Hematopoietic multipotent progenitor cell treated with erythropoietin and hydrocortisone succinate and interleukin-3 and kit ligand, for 4 days (in vitro differentiated cells): ENCODE results near the gene PAQR8.
A peak's percentile ranks its signal among the peaks of the same experiment; 100 is the strongest.
"Not testable (repeated sequence)": the region's sequence is repeated elsewhere in the genome, so short reads cannot be mapped to it uniquely, and the experiment has no call there.

ENCODE experiments used
- DNase-seq: peaks from one replicate; pipeline ENCODE4 v3.0.0-alpha.2; 2015

The PAQR8 gene

DNA sequence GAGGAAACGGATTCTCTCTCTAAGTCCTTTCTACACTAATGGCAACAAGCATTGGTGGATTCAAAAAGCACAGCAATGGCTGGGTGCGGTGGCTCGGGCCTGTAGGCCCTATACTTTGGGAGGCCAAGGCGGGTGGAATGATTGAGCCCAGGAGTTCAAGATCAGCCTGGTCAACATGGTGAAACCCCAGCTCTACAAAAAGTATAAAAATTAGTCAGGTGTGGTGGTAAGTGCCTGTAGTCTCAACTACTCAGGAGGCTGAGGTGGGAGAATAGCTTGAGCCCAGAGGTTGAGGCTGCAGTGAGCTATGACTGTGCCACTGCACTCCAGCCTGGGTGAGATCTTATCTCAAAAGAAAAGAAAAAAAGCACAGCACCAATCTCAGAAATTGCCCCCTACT lies 19.3 kb downstream of the PAQR8 start:
- DNase-seq = no peak

DNA sequence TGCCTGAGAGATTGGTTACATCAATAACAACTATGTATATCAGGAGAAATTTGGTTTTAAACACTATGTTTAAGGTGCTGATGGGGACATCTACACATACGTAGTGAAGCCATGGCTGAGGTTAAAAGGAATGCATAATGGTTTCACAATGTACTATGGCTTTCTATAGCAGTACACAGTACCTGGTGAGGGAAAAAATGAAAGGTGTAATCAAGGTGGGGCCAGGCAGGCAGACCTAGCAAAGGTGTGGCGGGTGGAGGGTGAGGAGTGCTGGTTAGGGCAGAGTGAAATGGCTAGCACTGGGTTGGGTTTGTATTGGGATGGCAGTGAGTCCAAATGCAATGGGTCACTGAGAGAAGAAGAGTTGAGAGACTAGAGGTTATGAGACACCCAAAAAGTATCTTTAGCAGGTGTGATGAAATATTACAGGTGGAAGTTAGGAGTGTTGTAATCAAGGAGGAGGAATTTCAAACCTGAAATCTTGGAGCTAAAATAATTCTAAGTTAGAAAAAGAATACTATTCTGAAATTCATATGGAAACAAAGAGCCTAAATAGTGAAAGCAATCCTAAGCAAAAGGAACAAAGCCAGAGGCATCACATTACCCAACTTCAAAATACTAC lies 22.3 kb downstream of the PAQR8 start:
- no peak for DNase-seq

DNA sequence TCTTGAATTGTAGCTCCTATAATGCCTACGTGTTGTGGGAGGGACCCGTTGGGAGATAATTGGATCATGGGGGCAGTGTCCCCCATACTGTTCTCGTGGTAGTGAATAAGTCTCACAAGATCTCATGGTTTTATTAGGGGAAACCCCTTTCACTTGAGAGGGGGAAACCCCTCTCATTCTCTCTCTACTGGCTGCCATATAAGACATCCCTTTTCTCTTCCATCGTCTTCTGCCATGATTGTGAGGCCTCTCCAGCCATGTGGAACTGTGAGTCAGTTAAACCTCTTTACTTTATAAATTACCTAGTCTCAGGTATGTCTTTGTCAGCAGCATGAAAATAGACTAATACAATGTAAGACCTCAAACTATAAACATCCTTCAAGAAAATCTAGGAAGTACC lies 23.1 kb downstream of the PAQR8 start:
- no peak for DNase-seq

DNA sequence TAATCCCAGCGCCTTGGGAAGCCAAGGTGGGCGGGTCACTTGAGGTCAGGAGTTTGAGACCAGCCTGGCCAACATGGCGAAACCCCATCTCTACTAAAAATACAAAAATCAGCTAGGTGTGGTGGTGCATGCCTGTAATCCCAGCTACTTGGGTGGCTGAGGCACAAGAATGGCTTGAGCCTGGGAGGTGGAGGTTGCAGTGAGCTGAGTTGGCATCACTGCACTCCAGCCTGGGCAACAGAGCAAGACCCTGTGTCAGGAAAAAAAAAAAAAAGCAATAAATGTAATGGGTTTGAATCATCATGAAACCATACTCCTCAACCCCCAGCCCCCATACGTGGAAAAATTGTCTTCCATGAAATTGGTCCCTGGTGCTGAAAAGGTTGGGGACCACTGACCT lies 26.2 kb downstream of the PAQR8 start:
- DNase-seq = not testable (repeated sequence)

DNA sequence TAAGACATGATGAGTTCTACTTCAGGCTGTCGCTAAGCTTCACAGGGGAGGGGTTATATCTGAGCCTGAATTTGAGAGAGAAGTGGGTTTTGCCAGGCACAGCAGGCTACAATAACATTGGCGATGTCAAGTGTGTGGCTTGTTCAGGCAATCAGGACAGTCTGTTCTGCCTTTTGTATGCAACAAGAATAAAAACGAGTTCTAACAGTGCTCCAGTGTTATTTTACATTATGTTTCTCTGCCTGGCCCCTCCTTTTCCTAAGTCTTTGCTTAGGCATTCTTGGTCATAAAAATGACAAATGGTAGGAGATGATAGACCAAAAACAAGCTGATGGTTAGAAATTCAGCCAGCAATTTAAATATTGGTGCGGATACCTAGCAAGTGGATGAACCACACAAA lies 26.8 kb downstream of the PAQR8 start:
- no peak for DNase-seq

DNA sequence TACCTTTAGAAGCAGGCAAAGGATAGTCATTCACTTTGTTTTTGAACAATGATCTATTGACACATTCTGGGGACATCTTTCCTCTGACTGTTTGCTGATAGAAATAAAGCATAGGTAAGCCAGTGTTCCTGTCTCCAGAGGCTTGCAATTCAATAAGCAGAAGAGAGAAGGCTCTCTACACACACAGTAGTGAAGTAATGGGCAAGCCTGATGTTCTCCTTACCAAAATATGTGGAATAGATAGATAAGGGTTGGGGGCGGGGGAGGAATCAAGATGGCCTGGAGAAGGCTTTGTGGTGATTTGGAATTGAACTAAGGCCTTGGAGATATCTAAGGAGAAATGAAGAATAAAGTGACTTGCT lies 27.3 kb downstream of the PAQR8 start:
- DNase-seq = no peak

DNA sequence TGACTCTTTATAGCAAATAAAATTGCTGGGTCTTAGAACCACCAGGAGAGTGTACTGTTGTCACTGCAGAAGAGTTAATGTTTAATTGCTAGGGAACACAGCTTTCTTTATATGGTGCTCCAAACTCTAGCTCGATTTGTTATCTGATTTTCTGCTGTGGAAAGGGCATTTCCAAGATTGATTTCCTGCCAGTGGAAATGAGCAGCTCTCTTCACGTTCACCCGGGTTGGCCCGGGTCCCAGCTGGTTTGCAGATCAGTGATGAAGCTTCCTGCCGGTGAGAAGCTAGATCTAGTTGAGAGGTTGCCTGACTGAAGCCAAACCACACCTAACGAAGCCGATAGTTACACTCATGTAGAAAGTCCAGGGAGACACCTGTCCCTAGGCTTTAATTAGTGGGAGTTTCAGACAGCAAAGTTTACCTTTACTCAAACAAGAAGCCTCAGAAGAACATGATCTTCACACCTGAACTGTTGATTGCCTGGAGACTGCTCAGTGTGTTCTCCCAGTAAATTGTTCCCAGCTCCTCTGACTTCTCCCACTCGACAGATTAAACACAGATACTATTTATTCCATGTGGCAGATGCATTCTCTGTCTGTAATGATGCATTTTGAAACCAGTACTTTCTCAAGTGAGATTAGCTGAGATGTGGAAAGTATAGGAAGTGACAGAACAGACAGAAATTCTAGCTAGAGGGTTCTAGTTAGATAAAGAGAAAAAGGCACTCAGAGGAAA lies 27.8 kb downstream of the PAQR8 start:
- DNase-seq = peak; percentile 76

DNA sequence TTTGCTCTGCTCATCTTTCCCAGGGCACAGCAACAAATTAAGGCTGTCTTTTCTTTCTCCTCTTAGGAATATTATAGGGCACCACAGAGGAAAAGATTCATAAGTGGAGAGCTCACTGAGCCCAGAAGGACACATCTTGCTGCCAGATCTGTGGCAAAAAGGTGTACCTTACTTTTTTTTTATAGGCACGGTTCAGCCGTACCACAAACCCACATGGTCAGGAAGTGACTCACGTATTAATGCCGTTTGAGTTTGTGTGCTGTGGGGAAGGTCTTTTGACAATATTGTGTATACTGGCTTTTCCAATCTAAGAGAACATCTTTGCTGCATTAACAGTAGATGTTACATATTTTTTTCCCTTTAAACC lies 28.4 kb downstream of the PAQR8 start:
- DNase-seq = peak; percentile 89

DNA sequence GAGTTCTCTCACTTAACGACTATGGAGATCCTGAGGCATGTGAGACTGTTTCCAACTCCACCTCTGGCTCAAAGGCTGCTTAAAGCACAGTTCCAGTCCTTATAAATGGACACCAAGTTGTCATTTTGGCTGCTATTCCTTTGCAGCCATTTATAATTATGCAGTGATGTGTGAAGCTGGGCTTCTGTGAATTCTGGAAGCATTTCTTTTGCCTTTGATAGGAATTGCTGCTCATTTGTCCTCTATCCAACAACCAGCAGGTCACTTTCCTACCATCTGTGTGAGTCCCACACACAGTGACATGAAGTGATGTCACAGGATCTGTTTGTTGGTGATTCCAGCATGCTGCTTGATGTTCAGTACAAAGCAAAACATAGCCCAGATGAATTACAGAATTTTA lies 29.6 kb downstream of the PAQR8 start:
- DNase-seq = no peak

DNA sequence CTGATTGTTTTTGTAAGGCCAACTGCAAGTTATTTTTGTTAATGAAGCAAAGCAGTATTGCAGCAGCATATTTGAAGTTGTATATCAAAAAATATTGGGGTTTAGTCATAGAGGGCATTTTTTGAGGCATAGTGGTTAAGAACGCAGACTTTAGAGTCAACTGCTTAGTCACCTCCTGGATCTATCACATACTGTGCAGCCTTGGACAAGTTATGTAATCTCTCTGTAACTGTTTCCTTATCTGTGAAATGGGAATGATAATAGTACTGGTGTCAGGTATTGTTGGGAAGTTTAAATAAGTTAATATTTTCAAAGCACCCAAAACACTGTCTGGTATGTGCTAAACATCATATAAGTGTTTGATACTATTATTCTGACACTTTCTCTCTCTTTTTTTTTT lies 31.0 kb downstream of the PAQR8 start:
- DNase-seq = peak; percentile 56

DNA sequence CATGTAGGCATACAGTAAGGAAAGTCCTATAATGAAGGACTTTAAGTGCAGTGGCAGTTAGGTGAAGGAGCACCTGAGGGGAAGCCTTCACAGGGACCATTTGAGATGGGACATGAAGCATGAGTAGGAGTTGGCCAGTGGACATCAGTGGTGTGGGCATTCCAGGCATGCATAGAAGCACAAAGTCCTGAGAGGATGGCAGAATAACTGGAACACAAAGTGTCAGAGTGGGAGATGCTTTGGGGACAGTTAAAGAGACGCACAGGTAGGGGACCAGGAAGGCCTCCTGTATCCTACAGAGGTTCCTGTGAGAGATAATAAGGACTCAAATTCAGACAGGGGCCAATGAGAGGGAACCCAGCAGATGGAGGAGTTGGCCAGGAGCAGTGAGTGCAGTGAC lies 31.8 kb downstream of the PAQR8 start:
- DNase-seq = no peak

DNA sequence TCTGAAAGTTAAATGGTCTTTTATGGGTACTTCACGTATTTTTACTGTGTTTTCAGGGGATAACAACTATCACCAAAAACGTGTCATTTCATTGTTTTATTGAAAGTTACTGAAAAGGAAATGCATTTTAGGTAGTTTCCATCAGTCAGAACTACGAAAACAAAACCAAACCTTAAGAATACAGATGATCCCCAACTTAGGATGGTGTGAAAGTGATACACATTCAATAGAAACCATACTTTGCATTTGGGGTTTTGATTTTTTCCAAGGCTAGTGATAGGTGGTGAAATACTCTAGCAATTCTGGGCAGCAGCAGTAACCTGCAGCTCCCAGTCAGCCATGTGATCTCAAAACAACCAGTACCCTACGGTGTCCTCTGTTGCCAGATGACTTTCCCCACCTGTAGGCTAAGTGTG lies 32.3 kb downstream of the PAQR8 start:
- DNase-seq = no peak

DNA sequence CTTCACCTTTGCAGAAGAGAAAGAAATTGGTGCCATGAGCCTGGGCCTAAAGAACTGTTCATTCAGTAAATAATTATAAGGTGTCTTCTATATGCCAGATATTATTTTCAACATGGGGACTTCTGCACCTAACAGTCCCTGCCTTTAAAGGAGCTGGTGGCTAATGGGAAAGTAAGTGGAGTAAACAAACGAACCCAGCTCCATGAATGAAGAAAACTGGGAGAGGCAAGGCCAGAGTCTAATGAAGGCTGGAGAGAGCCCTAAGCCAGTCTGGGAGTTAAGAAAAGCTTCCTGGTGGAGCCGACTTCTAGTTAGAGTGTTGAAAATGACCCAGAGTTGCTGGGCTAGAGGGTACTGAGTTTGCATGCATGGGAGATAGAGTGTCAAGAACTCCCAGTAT lies 34.0 kb downstream of the PAQR8 start:
- DNase-seq = no peak

DNA sequence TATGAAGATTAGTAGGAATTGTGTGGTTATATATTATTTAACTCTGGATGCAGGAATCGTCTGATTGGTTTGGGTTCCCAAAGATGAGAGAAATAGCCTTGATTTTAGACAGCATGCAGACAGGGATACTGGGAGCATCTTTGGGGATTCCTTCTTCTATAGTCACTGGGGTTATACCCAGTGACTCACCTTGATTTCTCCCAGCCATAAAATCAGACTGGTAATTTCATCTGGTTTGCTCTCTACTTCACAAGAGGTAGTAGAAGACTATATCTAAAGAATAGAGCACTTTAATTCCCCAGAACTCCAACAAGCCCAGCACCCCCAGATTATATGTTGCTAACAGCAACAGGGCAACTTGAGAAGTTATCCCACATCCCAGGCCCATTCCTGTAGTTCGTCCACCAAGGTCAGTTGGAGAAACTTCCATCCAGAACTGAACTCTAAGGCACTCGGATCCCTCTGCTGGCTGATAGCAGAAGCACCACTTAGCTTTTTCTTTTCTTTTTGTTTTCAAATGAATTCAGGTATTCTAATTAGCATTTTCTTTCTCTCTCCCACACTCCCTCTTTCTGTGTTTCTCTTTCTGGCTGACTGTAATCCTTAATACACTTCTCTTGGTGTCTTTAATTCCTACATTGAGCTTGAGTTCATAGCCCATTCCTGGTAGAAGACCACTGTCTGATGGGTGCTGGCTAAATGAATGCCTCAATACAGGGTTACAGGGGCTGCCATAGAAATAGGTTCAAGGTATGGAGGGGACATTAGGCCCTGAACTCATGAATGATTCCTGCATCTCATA lies 37.8 kb downstream of the PAQR8 start:
- peak; percentile 77 for DNase-seq

DNA sequence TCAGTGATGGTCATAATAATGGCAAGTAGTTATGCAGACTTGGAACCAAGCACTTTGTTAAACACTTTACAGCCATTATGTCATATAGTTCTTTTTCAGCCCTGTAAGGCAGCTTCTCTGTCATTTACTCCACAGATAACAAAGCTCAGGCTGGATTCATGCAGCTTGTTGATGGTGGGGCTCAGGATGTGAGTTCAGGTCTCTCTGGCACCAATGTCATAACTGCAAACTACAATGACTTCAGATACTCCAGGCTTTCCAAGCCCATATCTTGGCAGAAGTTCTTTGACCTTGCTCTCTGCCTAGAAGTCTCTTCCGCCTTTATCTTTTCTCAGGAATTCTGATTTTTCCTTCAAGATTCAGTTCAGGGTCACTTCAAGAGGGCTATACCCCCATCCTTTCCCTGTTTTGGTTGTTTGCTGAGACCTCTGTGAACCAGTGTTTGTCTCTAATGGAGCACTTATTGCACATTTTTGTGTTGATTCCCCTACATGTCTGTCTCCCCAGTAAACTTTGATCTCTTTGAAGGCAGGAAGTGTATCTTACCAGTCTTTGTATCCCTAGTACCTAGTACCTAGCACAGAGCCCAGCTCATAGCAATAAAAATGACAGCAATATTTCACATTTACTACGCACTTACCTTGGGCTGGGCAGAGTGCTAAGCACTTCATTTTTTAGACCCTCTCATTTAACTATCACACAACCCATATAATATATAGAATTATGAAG lies 38.5 kb downstream of the PAQR8 start:
- no peak for DNase-seq

DNA sequence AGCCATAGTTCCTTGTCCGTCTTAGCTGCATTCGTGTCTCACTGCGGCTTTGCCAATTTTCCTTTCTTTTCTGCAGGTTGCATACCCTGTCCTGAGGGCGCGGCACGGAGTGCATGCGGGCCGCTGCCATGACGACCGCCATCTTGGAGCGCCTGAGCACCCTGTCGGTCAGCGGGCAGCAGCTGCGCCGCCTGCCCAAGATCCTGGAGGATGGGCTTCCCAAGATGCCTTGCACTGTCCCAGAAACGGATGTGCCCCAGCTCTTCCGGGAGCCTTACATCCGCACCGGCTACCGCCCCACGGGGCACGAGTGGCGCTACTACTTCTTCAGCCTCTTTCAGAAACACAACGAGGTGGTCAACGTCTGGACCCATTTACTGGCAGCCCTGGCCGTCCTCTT lies 41.1 kb downstream of the PAQR8 start:
- no peak for DNase-seq

DNA sequence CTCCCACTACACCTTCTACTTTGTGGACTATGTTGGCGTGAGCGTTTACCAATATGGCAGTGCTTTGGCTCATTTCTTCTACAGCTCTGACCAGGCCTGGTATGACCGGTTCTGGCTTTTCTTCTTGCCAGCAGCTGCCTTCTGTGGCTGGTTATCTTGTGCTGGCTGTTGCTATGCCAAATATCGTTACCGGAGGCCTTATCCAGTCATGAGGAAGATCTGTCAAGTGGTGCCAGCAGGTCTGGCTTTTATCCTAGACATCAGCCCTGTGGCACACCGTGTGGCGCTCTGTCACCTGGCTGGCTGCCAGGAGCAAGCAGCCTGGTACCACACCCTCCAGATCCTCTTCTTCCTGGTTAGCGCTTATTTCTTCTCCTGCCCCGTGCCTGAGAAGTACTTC lies 41.7 kb downstream of the PAQR8 start:
- peak; percentile 80 for DNase-seq

DNA sequence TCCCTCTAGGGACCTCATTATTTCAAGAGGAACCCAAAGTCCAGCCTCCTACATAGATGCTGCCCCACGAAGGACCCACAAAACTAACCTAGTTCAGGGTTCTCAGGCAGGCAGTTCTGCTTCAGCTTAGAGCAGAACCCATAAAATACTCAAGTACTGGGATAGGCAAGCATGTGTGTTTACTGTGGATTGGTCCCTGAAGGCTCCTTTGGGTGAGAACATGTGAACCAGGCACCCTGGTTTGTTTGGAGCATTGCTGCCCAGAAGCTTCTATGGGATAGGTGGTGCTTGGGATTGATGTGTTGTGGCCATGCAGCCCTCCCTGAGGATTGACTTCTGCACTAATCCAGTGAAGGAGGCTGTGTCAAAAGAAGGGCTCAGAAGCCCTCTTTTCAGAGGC lies 43.3 kb downstream of the PAQR8 start:
- DNase-seq = no peak

DNA sequence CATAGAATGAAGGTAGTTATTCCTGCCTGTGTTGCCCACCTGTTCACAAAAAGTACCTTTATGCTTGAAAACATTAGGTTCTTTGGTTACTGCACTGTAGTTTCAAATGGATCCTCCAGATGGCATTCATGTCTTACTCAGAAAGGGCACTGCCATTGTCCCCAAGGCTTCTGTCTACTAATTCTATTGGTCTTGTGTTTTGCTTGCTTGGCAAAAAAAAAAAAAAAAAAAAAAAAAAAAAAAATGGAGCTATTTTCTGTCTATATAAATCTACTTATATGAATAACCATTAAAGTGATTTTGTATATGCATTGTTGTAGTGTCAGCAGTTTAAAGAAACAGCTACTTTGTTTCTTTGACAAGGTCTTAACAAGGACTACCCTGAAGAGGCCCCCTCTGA lies 45.5 kb downstream of the PAQR8 start:
- DNase-seq = peak; percentile 85

DNA sequence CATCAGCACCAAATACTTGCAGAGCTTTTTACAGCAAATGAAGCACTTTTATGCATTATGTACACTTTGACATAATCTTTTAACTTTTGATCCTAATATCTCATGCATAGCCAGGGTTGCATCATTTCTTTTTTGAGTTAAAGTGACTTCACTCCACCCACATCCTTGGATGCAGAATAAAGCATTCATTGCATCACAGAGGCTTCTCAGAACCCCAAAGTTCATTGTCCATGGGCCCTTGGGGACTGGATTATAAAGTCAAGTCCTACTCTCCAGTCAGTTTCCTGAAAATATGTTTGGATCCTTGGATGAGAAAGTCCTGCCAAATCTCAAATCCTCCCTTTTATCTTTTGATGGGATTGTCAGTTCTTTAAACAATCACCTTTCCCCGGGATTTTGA lies 47.5 kb downstream of the PAQR8 start:
- no peak for DNase-seq

DNA sequence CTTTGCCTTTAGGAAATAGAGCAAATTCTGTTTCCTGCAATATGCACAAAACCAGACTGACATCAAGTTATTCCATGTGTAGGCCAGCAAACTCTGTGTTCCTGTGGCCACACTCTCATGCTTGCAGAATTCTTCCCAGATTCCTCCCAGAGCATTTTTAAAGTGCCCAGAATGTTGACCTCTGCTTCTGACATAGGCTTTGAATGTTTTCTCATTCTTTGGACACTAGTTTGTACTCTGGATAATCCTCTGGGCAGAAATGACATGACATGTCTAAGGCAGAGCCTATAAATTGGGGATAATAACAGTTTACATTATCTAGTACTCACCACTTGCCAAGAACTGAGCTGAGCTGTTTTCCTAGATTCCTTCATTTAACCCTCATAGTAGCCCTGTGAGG lies 49.0 kb downstream of the PAQR8 start:
- DNase-seq = no peak

DNA sequence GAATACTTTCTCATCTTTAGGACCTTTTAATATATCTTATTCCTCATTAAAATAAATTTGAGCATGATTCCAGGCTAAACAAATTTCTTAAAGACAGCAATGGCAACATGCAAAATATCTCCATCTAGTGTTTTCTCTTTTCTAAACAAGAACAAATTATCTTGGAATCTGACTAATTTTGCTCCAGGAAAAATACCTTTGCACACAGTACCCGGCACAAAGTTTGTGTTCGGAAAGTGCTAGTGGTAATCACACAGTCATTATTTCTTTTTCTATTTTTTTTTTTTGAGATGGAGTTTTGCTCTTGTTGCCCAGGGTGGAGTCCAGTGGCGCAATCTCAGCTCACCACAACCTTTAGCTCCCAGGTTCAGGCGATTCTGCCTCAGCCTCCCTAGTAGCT lies 50.0 kb downstream of the PAQR8 start:
- no peak for DNase-seq

DNA sequence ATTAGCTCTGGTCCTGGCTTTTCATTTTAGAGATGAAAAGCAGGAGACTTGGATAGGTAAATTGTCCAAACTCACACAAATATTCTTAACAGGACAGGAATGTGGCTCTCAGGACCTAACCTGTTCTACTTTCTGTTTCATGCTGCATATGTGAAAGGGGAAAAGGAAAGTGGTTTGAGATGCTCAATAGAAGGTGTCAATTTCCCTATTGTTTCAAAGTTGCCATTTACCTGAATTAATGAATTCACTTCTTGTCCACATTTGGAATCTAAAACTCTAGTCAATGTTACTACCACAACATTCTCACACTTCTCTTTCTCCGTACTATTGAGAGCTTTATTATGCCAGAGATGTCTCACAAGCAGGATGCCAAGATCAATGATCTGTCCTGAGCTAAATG lies 53.4 kb downstream of the PAQR8 start:
- no peak for DNase-seq
